Endometrium (tissue), 2 donors: ENCODE results near the gene ZNFX1.
A peak's percentile ranks its signal among the peaks of the same experiment; 100 is the strongest.
"Not testable (repeated sequence)": the region's sequence is repeated elsewhere in the genome, so short reads cannot be mapped to it uniquely, and the experiment has no call there.

Experiments
- FAIRE-seq: peaks from 2 replicates; lab custom pipeline; 2012; peaks lifted over from hg19 to GRCh38; lab: Jason Lieb, UNC
- donor health status: control.
- donor health status: control.

The ZNFX1 gene

DNA sequence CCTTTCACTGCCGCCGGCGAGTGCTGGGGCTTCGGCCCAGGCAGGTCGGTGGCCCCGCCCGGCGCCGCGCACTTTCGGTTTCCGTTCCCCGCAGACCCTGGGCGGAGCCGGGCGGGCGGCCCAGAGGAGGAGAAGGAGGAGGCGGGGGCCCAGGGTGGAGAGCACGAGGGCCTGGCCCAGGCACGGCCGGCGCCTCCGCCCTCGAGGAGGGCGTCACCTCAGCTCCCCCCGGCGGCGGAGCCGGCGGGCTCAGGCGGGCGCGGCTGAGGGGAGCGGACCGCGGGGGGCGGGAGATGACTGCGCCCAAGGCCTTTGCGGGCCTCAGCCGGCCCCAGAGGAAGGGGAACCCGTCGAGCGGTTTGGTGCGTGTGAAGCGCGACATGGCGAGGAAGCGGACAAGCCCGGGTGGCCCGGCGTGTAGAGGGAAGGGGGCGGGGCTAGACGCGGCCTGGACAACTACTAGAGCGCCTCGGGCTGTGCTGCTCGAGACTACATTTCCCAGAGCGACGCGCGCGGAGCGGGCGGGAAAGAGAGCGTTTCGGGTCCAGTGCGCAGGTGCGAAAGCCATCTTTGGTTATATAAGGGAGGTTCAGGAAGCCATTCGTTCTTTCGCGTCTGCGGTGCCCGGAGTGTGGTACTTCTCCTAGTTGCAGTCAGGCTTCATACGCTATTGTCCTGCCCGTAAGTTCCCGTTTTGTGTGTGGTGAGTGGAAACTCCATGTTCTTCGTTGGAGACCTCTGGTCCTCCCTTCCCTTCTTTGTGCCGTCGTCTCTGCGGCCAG lies at the start of gene ZNFX1:
Gene ZNFX1 (minus strand): TSS at position 22 of the 782 bp plus-strand sequence. CDS start 2,218 bp downstream, outside the sequence.
- FAIRE-seq: peak; percentile 43

DNA sequence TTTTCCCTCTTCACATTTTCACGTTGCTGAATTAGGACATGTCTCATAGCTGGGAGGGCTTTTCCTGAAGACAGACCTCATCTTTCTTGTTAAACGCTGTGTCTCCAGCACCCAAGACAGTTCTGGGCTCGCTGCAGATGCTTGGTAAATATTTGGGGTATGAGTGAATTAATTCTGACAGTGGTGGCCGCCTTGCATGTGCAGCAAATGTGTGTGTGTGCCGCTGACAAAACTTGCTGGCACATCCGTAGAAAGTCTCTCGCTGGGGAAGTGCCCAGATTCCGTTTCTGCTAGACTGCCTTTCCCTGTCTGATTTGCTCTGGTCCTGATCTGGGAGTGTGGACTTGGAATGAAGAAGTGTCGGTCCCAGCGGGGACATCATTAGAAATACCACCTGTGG lies 48.2 kb upstream of the ZNFX1 start:
- FAIRE-seq: no peak

DNA sequence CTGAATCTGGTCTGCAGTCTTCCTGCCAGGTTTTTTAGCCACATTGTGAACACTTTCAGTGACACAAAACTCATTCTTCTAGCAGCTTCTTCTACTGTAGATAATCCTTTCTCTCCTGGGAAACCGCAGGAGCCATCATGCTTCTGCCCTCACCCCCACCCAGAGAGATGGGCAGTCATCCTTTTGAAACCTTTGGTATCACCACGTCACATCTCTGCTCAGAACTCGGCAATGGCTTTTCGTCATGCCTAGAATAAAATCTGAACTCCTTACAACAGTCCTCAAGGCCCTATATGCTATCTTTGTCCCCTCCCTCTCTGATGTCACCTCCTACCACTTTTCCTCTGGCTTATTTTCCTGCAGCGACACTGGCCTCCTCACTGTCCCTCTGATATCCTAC lies 46.4 kb upstream of the ZNFX1 start:
- FAIRE-seq: no peak

DNA sequence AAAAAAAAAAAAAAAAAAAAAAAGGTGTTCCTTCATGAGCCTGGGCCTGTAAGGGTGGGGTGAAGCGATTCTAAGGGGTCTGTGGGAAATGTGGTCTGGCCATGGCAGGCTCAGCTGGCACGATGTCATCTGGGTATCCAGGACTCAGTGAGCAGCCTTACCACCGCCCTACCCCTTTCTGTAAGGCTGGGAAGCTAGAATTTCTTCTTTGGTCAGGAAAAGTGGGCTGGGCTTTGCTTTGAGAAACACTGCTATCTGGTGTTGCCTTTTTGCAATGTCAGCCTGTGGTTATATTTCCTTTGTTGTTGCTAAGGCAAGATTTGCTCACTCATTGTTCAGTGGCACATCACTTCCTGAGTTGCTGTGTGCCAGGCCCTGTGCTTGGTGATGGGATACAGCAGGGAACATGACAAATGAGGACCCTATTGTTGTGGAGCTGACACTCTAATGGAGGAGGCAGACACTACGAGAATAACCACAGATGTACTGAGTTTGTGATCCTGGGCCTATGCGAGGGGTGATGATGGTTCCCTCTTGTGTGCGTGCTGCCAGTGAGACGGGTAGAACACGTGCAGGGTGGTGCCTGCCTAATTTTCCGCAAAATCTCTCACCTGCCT lies 45.9 kb upstream of the ZNFX1 start:
- FAIRE-seq: no peak

DNA sequence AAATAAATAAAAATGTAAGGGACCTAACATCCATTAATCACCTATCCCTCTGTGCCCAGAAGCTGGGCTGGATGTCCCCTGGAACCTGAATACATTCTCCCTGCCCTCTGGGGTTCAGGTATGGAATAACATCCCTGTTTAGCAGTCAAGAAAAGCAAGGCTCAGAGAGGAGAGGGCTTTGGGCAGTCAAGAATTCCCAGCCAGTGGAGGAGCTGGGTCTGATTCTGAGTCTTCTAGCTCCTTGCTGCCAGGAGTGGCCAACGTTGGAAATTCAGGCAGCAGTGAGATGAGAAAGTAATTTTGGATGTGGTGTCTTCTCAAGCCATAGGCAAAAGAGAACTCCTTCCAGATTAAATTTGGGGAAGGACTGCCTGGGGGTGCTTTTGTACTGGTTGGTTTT lies 42.6 kb upstream of the ZNFX1 start:
- no peak for FAIRE-seq

DNA sequence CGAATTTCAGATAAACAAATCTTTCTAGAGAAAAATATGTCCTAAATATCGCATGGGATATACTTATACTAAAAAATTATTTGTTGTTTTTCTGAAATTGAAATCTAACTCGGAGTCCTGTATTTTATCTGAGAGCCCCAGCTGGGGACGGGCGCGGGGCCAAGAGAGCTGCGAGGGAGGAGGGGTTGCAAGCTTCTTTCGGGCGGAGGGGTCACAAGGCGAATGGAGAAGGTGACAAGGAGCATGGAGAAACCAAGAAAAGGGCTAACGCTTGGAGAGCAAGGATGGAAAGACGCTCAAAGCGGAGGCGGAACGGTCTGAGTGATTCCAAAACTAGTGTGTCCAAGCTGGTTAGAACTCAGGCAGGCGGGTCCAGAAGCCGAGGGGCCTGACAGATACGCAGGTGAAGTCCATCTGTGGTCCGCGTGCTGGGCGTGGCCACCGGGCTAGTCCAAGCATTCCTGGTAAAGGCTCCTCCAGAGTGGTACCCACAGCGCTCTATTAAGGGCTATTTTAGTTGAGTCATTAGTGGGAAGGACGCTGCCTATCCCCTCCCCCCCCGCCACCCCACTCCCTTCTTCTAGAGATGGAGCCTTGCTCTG lies 41.5 kb upstream of the ZNFX1 start:
- FAIRE-seq: no peak

DNA sequence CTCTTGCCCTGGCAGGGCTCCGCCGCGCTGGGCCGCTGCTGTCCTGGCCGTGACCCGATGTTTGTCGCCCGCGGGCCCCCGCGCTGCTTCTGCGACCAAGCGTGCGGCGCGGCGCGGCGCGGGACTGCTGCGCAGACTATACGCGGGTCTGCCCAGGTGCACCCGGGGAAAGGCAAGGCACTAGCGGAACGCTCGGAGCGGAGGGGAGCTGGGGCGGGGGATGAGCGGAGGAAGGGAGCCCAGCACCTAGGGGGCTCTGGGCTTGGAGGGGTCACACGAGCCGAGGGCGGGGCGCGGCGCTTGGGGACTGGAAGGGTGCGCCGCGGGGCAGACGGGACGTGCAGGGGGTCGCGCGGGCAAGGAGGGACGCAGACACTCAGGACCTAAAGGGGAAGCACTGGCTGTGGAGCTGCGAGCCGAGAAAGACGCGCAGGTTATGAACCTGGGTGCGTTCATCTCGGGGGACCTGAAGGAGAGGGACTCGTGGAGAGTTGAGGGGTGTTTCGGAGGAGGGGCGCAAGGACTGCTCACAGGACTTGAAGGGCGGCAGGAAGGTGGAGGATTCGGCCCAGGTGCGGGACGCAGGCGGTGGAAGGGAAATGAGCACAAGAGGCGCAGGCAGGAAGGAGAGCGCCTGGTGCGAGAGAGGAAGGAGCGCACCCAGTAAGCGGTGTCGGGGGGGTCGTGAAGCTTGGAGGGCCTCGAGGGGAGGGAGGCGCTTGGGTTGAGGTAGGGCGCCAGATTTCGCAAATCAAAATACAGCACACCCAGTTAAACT lies 40.8 kb upstream of the ZNFX1 start:
- FAIRE-seq: no peak

DNA sequence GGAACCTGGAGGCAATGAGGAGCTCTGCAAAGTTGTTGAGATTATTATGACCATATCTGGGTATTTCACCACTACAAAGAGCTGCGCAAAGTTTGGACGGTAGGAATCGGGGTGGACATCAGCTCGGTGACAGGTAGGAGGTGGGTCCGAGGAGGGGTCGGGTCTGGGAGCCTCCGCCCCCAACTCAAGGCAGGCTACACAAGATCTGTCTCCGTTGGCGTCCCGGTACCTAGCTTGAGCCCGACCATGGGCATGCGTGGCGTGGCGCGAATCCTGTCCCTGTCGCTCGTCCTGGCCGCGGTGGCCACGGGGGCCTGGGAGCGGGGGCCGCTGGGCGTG lies 40.2 kb upstream of the ZNFX1 start:
- FAIRE-seq: no peak

DNA sequence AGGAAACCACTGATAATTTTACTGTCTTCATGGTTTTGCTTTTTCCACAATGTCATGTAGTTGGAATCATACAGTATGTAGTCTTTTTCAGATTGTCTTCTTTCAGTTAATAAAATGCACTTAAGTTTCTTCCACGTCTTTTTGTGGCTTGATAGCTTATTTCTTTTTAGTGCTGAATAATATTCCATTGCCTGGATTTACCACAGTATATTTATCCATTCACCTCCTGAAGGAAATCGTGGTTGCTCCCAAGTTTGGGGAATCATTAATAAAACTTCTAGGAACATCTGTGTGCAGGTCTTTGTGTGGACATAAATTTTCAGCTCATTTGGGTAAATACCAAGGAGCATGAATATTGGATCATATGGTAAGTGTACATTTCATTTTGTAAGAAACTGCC lies 38.8 kb upstream of the ZNFX1 start:
- no peak for FAIRE-seq

DNA sequence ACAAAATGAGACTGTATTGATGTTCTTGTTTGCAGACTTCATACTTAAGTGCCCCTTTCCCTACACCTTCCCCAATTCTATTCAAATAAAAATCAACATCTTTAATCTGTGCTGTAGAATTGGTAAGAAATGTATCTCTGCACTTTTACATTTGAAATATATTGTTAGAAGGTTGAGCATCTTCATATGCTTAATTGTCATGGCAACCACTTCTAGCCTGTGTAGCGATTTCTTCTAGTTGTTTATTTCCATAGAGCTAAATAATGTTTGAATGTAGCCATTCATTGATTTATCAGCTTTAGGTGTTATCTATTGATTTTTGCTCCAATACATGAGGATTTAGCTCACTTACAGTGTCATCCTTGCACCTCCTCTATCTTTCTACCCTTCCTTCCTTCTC lies 37.7 kb upstream of the ZNFX1 start:
- no peak for FAIRE-seq

DNA sequence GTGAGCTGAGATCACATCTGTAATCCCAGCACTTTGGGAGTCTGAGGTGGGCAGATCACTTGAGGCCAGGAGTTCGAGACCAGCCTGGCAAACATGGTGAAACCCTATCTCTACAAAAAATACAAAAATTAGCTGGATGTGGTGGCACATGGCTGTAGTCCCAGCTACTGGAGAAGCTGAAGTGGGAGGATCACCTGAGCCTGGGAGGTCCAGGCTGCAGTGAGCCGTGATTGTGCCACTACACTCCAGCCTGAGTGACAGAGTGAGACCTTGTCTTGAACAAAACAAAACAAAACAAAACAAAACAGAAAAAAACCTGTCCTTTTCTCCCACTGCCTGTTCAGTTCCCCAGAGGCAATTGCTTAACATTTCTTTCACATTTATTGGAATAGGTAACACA lies 36.2 kb upstream of the ZNFX1 start:
- FAIRE-seq: not testable (repeated sequence)

DNA sequence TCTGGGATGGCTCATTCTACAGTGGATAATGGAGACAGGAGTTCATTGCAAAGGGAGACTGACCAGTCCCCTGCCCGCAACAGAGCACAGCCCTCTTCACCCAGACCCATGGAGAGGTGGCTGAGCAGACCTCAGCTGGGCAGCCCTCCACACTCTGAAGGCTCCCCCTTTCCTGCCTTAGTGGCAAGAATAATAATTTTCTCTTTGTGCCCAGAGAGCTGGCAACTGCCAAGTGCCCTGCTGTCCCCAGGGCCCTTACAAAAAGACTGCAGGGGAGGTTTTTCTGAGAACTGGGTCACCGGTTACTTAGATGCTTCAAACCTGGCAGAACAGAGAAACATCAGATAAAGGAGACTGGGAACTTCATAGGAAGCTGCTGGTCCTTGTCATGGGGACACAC lies 35.4 kb upstream of the ZNFX1 start:
- no peak for FAIRE-seq

DNA sequence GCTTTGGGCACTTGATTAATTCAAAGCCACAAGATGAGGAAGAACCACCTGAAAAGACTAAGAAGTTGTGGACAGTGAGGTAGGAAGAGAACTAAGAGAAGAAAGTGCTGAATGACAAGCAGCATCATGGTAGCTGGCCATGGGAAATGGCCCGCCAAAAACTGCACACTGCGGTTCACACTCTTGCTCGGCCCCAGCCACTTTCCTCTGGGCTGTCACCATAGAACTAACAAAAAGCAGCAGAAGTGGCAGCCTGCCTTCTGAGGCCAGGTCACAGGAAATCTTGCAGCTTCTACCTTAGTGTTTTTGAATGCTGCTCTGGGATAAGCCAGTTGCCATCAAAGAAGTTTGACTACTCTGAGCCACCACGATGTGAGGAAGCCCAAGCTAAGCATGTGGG lies 34.8 kb upstream of the ZNFX1 start:
- FAIRE-seq: no peak

DNA sequence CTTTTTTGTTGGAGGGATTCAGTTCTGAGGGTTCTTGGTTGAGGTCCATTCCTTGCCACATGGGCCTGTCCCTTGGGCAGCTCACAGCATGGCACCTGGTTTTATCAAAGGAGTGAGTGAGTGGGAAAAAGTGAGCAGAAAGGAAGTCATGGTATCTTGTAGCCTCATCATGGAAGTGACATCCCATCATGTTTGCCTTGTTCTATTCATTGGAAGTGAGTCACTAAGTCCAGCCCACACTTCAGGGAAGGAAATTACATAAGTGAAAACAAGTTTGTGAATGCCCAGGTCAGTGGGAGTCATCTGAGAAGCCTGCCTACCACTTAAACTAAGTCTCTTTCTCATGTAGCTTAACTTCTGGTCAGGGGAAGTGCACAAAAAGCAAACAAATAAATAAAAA lies 32.8 kb upstream of the ZNFX1 start:
- no peak for FAIRE-seq

DNA sequence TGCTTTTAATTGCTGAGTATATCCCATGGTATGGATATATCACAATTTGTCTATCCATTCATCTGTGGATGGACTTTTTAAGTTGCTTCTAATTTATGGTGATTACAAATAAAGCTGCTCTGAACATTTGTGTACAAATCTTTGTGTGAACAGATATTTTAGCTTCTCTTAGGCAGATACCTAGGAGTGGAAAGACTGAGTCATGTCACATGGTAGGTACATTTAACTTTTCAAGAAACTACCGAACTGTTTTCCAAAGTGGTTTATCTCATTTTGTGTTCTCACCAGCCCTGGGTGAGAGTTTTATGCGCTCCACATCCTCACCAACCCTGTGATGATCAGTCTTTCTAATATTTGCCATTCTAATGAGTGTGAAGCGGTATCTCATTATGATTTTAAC lies 31.0 kb upstream of the ZNFX1 start:
- no peak for FAIRE-seq

DNA sequence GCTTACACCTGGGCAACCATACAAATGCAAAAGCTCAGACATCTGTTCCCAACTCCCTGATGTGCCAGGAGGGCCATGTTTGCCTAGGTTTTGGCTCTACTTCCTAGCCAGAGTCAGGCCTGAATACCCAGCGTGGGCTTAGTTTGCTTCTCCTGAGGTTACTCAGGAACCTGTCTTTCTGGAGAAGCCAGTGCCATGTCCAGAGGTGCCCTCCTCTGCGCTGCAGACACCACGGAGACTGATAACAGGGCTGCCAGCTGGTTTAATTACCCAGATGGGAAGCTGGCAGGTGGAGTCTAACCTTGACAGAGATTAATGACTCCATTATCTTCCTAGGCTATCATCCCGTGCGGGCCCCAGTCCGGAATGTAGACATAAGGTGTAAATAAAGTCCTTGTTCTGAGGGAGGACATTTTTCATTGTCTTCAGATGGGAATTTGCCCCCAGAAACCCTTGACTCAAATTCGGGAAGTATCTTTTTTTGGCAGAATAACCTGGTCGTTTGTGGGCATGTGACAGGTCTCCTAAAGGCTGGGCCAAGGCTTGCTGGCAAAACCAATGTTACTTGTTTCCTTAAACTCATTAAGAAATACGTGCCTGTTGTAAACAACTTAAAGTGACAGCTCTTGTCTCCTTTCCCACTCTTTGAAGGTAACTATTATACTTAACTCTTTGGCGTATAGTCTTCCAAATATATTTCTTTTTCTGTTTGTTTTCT lies 29.2 kb upstream of the ZNFX1 start:
- no peak for FAIRE-seq

DNA sequence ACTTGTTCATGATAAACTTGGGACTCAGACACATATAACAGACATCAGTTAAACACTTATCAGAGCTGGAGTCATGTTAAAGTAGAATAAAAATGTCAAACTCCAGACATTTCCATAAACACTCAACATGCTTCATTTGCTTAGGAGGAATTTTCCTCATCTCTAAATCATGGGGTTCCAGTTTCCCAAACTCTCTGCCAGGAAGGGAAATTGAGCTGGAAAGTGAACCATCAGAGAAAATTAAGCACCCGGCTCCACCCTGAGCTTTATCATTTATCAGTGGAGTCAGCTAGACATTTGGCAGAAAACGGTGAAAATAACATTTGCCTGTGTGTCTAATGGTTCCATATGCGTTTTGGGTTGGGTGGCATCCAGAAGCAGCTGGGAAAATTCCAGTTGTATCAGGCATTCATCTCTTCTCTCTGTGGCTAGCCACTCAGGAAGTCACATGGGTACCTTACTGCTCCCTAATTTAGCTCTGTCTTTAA lies 25.3 kb upstream of the ZNFX1 start:
- FAIRE-seq: no peak

DNA sequence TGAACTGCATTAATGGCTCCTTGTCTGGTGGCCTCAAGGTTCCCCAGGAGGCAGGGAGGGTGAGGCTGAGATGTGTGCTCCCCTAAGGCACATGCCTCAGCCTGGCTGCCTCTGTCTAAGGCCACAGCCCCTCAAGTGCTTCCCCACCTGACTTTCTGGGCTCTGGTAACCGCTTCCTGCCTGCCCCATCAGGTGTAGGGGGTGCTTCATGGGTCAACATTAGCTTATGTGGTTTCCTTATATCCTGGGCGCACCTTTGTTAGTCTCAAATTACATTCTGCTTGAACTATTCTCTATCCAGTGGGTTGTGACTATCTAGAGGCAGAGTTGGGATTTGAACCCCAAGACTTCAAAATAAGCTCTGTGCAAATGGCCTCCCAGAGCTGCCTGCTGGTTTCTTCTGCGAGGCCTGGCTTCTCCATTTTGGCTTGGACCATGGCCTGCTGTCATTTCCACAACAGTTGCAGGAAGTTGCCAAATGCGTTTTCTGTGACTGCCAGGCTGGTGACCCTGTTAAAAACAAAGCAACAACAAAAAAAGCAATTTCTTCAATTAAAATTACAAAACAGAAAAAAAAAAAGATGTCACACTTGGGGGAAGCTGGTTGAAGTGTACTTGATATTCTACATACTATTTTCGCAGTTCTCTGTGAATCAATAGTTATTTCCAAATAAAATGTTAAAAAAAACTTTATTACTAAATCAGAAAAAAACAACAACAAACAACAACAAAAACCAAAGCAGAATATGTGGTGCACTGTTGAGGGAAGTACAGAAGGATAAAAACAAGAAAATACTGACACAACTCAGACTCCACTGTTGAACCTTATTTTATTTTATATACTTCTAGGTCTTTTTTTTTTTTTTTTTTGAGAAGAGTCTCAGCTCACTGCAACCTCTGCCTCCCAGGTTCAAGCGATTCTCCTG lies 20.0 kb upstream of the ZNFX1 start:
- no peak for FAIRE-seq

DNA sequence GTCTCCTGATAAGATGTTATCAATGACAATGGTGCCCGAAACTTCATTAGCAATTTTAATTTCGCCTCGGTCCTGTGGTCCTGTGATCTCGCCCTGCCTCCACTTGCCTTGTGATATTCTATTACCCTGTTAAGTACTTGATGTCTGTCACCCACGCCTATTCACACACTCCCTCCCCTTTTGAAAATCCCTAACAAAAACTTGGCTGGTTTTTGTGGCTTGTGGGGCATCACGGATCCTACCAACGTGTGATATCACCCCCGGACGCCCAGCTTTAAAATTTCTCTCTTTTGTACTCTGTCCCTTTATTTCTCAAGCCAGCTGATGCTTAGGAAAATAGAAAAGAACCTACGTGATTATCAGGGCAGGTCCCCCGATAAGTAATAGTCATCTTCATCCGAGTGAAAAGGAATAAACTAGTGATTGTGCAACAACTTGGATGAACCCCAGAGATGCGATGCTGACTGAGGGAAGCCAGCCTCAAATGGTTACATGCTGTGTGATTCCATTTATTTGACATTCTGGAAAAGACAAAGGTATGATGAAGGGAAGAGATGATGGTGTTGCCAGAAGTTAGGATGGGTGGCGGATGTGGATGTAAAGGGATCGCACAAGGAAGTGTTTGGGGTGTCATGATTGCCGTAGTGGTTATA lies 16.3 kb upstream of the ZNFX1 start:
- not testable (repeated sequence) for FAIRE-seq

DNA sequence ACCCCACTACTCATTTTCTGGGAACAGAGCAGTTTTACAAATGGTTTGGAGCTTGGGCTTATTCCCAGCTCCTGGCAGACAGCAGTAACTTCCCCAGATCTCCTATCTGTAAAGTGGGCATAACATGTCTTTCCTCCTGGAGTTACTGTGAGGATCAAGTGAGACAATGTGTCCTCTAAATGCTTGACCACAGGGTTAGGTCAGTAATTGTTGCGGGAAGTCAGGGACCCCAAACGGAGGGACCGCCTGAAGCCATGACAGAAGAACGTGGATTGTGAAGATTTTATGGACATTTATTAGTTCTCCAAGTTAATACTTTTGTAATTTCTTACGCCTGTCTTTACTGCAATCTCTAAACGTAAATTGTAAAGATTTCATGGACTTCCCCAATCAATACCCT lies 15.3 kb upstream of the ZNFX1 start:
- FAIRE-seq: no peak
